ENCODE results near the gene ADCY5.

The ADCY5 gene

DNA sequence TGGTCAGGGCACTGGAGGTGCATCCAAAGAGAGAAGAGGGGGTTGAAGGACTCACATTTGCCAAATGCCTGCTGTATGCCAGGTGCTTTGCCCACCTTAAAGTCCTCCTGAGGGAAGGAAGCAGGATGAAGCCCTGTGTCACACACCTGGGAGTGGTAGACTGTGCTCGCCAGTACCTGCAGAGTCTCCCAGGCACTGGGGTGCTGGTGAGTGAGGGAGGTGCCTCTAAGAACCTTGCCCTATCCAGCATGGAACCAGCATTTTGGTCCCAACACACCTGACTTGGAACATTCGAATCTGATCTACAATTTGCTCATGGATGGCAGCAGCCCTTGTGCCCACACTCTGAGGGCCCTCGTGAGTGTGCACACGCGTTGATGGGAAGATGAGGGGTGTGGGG is 170.4 kb downstream of the ADCY5 start:
- H4K8ac ChIP-seq (ENCODE audit: low read depth, low read length), result peak overlapping the region; percentile 33

DNA sequence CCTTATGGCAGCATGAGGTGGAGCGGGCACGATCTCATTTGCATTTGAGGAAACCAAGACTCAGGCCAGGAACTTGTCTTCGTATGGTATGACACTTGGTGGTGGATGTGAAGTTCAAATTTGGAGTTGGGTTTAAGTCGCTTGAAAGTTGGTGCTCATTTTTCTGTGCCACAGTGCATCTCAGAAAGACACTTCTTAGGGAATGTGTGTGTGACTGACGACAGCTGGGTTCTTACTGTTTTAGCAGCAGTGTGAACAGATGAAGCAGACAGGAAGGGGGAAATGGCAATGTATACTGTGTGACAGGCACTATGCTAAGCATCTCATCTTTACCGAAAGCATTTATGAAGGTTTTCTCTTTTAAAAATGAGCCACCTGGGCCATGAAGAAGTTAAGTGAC is 171.8 kb downstream of the ADCY5 start:
- Histone ChIP-seq H3K27ac (replicated peaks; ENCODE audit: low read length) (no peak overlapping the region), H3K9me3 (replicated peaks in 1 of 2; ENCODE audit: control insufficient read depth in 2 of 2, insufficient read depth in 1 of 2, low read depth in 1 of 2, low read length in 2 of 2) (peaks cover 0 to 2% of the 10 kb centered on the region in 2 donors), H2AK5ac (ENCODE audit: low read depth, low read length) (no peak overlapping the region), H2BK15ac (ENCODE audit: low read length) (no peak overlapping the region), H3K79me1 (ENCODE audit: low read depth, low read length) (no peaks in the 10 kb centered on the region), H3K9ac (ENCODE audit: low read depth, low read length, poor library complexity) (no peak overlapping the region), H2BK12ac (ENCODE audit: low read length) (no peak overlapping the region), H3K18ac (ENCODE audit: low read length) (no peak overlapping the region), H3K36me3 (replicated peaks in 1 of 2; ENCODE audit: control insufficient read depth in 2 of 2, insufficient read depth in 2 of 2, low read length in 2 of 2) (peaks cover 0 to 9% of the 10 kb centered on the region in 2 donors), H3K4ac (ENCODE audit: low read length) (no peak overlapping the region), H2BK5ac (ENCODE audit: low read length) (no peak overlapping the region), H3K4me2 (ENCODE audit: insufficient read depth, low read length, poor library complexity, severe bottlenecking) (no peak overlapping the region), H4K91ac (ENCODE audit: low read depth, low read length, poor library complexity) (no peak overlapping the region), H3K14ac (ENCODE audit: low read length) (no peak overlapping the region), H3K4me3 (ENCODE audit: low read length in 2 of 2) (no peak overlapping the region), H2AFZ (ENCODE audit: low read length) (no peak overlapping the region), H2BK120ac (ENCODE audit: low read depth, low read length) (no peak overlapping the region), H4K8ac (ENCODE audit: low read depth, low read length) (no peak overlapping the region), H3K27me3 (ENCODE audit: control insufficient read depth in 3 of 3, insufficient read depth in 3 of 3, low read depth in 1 of 3, low read length in 3 of 3) (no peaks in the 10 kb centered on the region), H3K23ac (ENCODE audit: low read depth, low read length, poor library complexity) (no peak overlapping the region), H3K4me1 (ENCODE audit: control insufficient read depth in 2 of 2, insufficient read depth in 1 of 2, low read depth in 1 of 2, low read length in 2 of 2) (peaks cover 1 to 6% of the 10 kb centered on the region in 2 donors)
- no CpG with 5 or more reads among the region's 6 CpGs for WGBS, 2 donors (ENCODE audit: extremely low coverage in 2 of 2, insufficient read length in 2 of 2, insufficient replicate concordance in 1 of 2)
- no peak for DNase-seq (ENCODE audit: low spot score)

More for the DNA sequence above, 170.4 kb downstream of the ADCY5 start:
- peaks cover 0 to 2% of the 10 kb centered on the region in 2 donors for H3K9me3 ChIP-seq (replicated peaks in 1 of 2; ENCODE audit: control insufficient read depth in 2 of 2, insufficient read depth in 1 of 2, low read depth in 1 of 2, low read length in 2 of 2)
- no peak overlapping the region for H3K23ac ChIP-seq (ENCODE audit: low read depth, low read length, poor library complexity)
- no peak overlapping the region for H2BK120ac ChIP-seq (ENCODE audit: low read depth, low read length)
- no peak overlapping the region for H3K18ac ChIP-seq (ENCODE audit: low read length)
- no peaks in the 10 kb centered on the region for H3K79me1 ChIP-seq (ENCODE audit: low read depth, low read length)
- no peak overlapping the region for H3K4ac ChIP-seq (ENCODE audit: low read length)
- peaks cover 1 to 6% of the 10 kb centered on the region in 2 donors for H3K4me1 ChIP-seq (ENCODE audit: control insufficient read depth in 2 of 2, insufficient read depth in 1 of 2, low read depth in 1 of 2, low read length in 2 of 2)
- no peak for DNase-seq (ENCODE audit: low spot score)
- H3K27ac ChIP-seq (replicated peaks; ENCODE audit: low read length), result no peak overlapping the region
- H3K9ac ChIP-seq (ENCODE audit: low read depth, low read length, poor library complexity), result no peak overlapping the region
- no peak overlapping the region for H3K14ac ChIP-seq (ENCODE audit: low read length)
- H3K27me3 ChIP-seq (ENCODE audit: control insufficient read depth in 3 of 3, insufficient read depth in 3 of 3, low read depth in 1 of 3, low read length in 3 of 3), result no peaks in the 10 kb centered on the region
- no CpG with 5 or more reads among the region's 5 CpGs for WGBS, 2 donors (ENCODE audit: extremely low coverage in 2 of 2, insufficient read length in 2 of 2, insufficient replicate concordance in 1 of 2)
- no peak overlapping the region for H2AFZ ChIP-seq (ENCODE audit: low read length)
- H2BK12ac ChIP-seq (ENCODE audit: low read length), result no peak overlapping the region
- no peak overlapping the region for H2AK5ac ChIP-seq (ENCODE audit: low read depth, low read length)
- H4K91ac ChIP-seq (ENCODE audit: low read depth, low read length, poor library complexity), result no peak overlapping the region
- peak overlapping the region; percentile 5 for H2BK5ac ChIP-seq (ENCODE audit: low read length)
- no peak overlapping the region for H3K4me2 ChIP-seq (ENCODE audit: insufficient read depth, low read length, poor library complexity, severe bottlenecking)
- H3K4me3 ChIP-seq (ENCODE audit: low read length in 2 of 2), result no peak overlapping the region
- H2BK15ac ChIP-seq (ENCODE audit: low read length), result no peak overlapping the region
- no peaks in the 10 kb centered on the region for H3K36me3 ChIP-seq (replicated peaks in 1 of 2; ENCODE audit: control insufficient read depth in 2 of 2, insufficient read depth in 2 of 2, low read length in 2 of 2)

DNA sequence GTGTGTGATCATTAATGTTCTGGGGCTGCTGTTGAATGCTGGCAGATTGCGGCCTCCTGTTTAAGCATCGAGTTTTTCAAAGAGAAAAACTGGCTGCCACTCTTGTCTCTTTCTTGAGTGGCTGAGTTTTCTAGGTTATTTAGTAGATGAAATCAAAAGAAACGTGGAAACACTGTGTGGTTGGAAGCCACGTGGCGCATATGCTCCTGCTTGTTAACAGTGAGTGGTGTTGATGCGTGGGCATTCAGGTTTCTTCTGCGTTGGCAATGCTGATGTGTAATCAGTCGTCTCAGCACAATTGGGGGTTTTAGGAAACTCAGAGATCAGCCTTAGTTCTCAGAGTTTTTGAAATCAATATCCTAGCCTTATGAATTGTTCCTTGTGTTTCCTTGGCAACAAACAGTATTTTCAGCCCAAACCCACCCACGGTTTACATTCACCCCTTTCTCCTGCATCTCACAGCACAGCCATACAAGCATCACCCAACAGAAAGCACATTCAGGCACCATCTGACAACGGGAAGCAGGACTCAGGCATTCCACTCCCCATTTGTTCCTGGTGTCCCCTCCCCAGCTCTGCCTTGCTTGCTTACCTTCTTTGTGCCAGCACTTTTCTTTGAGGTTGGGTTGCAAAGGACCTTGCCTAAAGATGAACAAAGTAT is 172.4 kb downstream of the ADCY5 start:
- no peak overlapping the region for H3K4ac ChIP-seq (ENCODE audit: low read length)
- H2AFZ ChIP-seq (ENCODE audit: low read length), result no peak overlapping the region
- no peak overlapping the region for H4K8ac ChIP-seq (ENCODE audit: low read depth, low read length)
- peaks cover 0 to 16% of the 10 kb centered on the region in 2 donors for H3K36me3 ChIP-seq (replicated peaks in 1 of 2; ENCODE audit: control insufficient read depth in 2 of 2, insufficient read depth in 2 of 2, low read length in 2 of 2)
- H3K27me3 ChIP-seq (ENCODE audit: control insufficient read depth in 3 of 3, insufficient read depth in 3 of 3, low read depth in 1 of 3, low read length in 3 of 3), result no peaks in the 10 kb centered on the region
- H2BK120ac ChIP-seq (ENCODE audit: low read depth, low read length), result no peak overlapping the region
- no peak overlapping the region for H3K9ac ChIP-seq (ENCODE audit: low read depth, low read length, poor library complexity)
- no peak overlapping the region for H3K4me3 ChIP-seq (ENCODE audit: low read length in 2 of 2)
- no peak overlapping the region for H2AK5ac ChIP-seq (ENCODE audit: low read depth, low read length)
- H3K23ac ChIP-seq (ENCODE audit: low read depth, low read length, poor library complexity), result no peak overlapping the region
- H4K91ac ChIP-seq (ENCODE audit: low read depth, low read length, poor library complexity), result no peak overlapping the region
- no peak overlapping the region for H3K14ac ChIP-seq (ENCODE audit: low read length)
- H3K9me3 ChIP-seq (replicated peaks in 1 of 2; ENCODE audit: control insufficient read depth in 2 of 2, insufficient read depth in 1 of 2, low read depth in 1 of 2, low read length in 2 of 2), result peaks cover 0 to 2% of the 10 kb centered on the region in 2 donors
- no peaks in the 10 kb centered on the region for H3K79me1 ChIP-seq (ENCODE audit: low read depth, low read length)
- H3K27ac ChIP-seq (replicated peaks; ENCODE audit: low read length), result no peak overlapping the region
- H3K4me2 ChIP-seq (ENCODE audit: insufficient read depth, low read length, poor library complexity, severe bottlenecking), result no peak overlapping the region
- no peak overlapping the region for H2BK5ac ChIP-seq (ENCODE audit: low read length)
- no CpG with 5 or more reads among the region's 10 CpGs for WGBS, 2 donors (ENCODE audit: extremely low coverage in 2 of 2, insufficient read length in 2 of 2, insufficient replicate concordance in 1 of 2)
- no peak for DNase-seq (ENCODE audit: low spot score)
- no peak overlapping the region for H3K18ac ChIP-seq (ENCODE audit: low read length)
- no peak overlapping the region for H2BK15ac ChIP-seq (ENCODE audit: low read length)
- H3K4me1 ChIP-seq (ENCODE audit: control insufficient read depth in 2 of 2, insufficient read depth in 1 of 2, low read depth in 1 of 2, low read length in 2 of 2), result peaks cover 1 to 6% of the 10 kb centered on the region in 2 donors
- no peak overlapping the region for H2BK12ac ChIP-seq (ENCODE audit: low read length)

DNA sequence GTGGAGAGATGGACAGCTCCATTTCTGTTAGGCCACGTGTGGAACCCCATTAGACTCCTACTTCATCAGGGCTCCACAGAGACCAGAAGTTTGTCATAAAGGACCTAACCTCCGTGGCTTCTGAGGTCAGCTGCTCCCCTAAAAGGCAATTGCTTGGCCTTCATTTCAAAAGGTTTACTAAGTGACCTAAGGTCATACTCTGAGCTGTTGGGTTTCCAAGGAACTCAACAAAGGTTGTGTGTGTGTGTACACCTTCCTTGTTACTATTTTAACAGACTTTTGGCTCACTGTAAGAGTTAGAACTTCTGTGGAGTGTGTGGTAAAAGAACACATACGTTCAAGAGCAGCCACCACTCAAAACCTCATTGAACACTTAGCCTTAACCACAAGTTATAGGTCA is 173.2 kb downstream of the ADCY5 start:
- Histone ChIP-seq H2AK5ac (ENCODE audit: low read depth, low read length) (no peak overlapping the region), H3K4me3 (ENCODE audit: low read length in 2 of 2) (no peak overlapping the region), H2BK5ac (ENCODE audit: low read length) (no peak overlapping the region), H3K9me3 (replicated peaks in 1 of 2; ENCODE audit: control insufficient read depth in 2 of 2, insufficient read depth in 1 of 2, low read depth in 1 of 2, low read length in 2 of 2) (peaks cover 0 to 2% of the 10 kb centered on the region in 2 donors), H3K23ac (ENCODE audit: low read depth, low read length, poor library complexity) (no peak overlapping the region), H3K14ac (ENCODE audit: low read length) (no peak overlapping the region), H4K91ac (ENCODE audit: low read depth, low read length, poor library complexity) (no peak overlapping the region), H2BK120ac (ENCODE audit: low read depth, low read length) (no peak overlapping the region), H3K9ac (ENCODE audit: low read depth, low read length, poor library complexity) (no peak overlapping the region), H3K4me2 (ENCODE audit: insufficient read depth, low read length, poor library complexity, severe bottlenecking) (no peak overlapping the region), H2AFZ (ENCODE audit: low read length) (no peak overlapping the region), H3K27ac (replicated peaks; ENCODE audit: low read length) (no peak overlapping the region), H3K36me3 (replicated peaks in 1 of 2; ENCODE audit: control insufficient read depth in 2 of 2, insufficient read depth in 2 of 2, low read length in 2 of 2) (peaks cover 0 to 18% of the 10 kb centered on the region in 2 donors), H3K4me1 (ENCODE audit: control insufficient read depth in 2 of 2, insufficient read depth in 1 of 2, low read depth in 1 of 2, low read length in 2 of 2) (peaks cover 1 to 6% of the 10 kb centered on the region in 2 donors), H2BK12ac (ENCODE audit: low read length) (no peak overlapping the region), H3K18ac (ENCODE audit: low read length) (no peak overlapping the region), H4K8ac (ENCODE audit: low read depth, low read length) (no peak overlapping the region), H3K4ac (ENCODE audit: low read length) (no peak overlapping the region), H2BK15ac (ENCODE audit: low read length) (no peak overlapping the region), H3K27me3 (ENCODE audit: control insufficient read depth in 3 of 3, insufficient read depth in 3 of 3, low read depth in 1 of 3, low read length in 3 of 3) (no peaks in the 10 kb centered on the region), H3K79me1 (ENCODE audit: low read depth, low read length) (no peaks in the 10 kb centered on the region)
- no peak for DNase-seq (ENCODE audit: low spot score)
- no CpG with 5 or more reads among the region's 3 CpGs for WGBS, 2 donors (ENCODE audit: extremely low coverage in 2 of 2, insufficient read length in 2 of 2, insufficient replicate concordance in 1 of 2)

Data from neuronal stem cell (in vitro differentiated cells).